Stimulated activated naive B cell treated with anti-CD40 and anti-IgM and Interleukin-4, amounts not matched to agents 10 μg/mL and 1 μg/mL and 100 μg/mL, for 72 hours (primary cell): ENCODE data around the gene JPH2.
"Not testable (repeated sequence)": the region's sequence is repeated elsewhere in the genome, so short reads cannot be mapped to it uniquely, and the experiment has no call there.

ENCODE experiments used
- ATAC-seq, 2 donors: fragments of 150-1000 bp; cut with Tn5 transposase; replicated peaks; 2 replicates each; pipeline ENCODE4 v1.10.0; 2021; ENCODE audit warnings: moderate library complexity in 1 of 2
- DNase-seq: peaks from one replicate; pipeline ENCODE4 v3.0.0; 2021
- H3K27ac Mint-ChIP-seq: one replicate; pipeline ENCODE4 v1.8.0; 2022; ENCODE audit warnings: mild to moderate bottlenecking, mixed read lengths
- H3K27me3 Mint-ChIP-seq, 2 donors: one replicate each; pipeline ENCODE4 v1.8.0; 2022; ENCODE audit warnings: mixed read lengths in 2 of 2
- H3K36me3 Mint-ChIP-seq, 2 donors: one replicate each; pipeline ENCODE4 v1.8.0; 2022; ENCODE audit warnings: mixed read lengths in 2 of 2, mild to moderate bottlenecking in 1 of 2
- H3K4me1 Mint-ChIP-seq, 2 donors: one replicate each; pipeline ENCODE4 v1.8.0; 2022; ENCODE audit warnings: mixed read lengths in 2 of 2, mild to moderate bottlenecking in 1 of 2
- H3K4me3 Mint-ChIP-seq, 2 donors: one replicate each; pipeline ENCODE4 v1.8.0; 2022; ENCODE audit warnings: mild to moderate bottlenecking in 2 of 2, mixed read lengths in 2 of 2, moderate library complexity in 1 of 2
- H3K9me3 Mint-ChIP-seq, 2 donors: one replicate each; pipeline ENCODE4 v1.8.0; 2022; ENCODE audit warnings: mixed read lengths in 2 of 2, mild to moderate bottlenecking in 1 of 2

JPH2 gene

GRCh38 chr20:44187054-44187771 is at the start of gene JPH2:
Gene JPH2 (minus strand): TSS chr20:44187188. CDS start chr20:44186705, 483 bp downstream.
- H3K4me1 Mint-ChIP-seq = peaks cover 18 to 24% of the 10 kb centered on the region in 2 donors
- peak within 1 kb of the TSS; percentile 74 to 78 for H3K4me3 Mint-ChIP-seq
- no peaks in the 10 kb centered on the region for H3K9me3 Mint-ChIP-seq
- DNase-seq = no peak
- no peak within 1 kb of the TSS for H3K27ac Mint-ChIP-seq
- peak; percentile 53 to 56 for ATAC-seq
- peaks cover 0 to 4% of the 10 kb centered on the region in 2 donors for H3K36me3 Mint-ChIP-seq
- H3K27me3 Mint-ChIP-seq = peaks cover 39 to 45% of the 10 kb centered on the region in 2 donors

DNA sequence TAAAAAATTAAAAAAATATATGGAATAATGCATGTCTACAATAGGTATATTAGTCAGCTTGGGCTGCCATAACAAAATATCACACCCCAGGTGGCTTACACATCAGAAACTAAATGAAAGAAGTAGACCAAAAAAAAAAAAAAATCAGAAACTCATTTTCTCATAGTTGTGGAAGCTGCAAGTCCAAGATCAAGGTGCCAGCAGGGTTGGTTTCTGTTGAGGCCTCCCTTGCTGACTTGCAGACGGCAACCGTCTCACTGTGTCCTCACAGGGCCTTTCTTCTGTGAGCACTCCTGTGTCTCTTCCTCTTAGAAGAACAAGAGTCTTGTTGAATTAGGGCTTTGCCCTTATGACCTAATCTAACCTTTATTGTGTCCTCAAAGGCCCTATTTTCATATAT is 48.7 kb upstream of the JPH2 start:
- H3K4me1 Mint-ChIP-seq = no peaks in the 10 kb centered on the region
- no peak for DNase-seq

GRCh38 chr20:44234566-44235317 is 47.8 kb upstream of the JPH2 start:
- Mint-ChIP-seq H3K9me3 (no peaks in the 10 kb centered on the region), H3K4me3 (no peak overlapping the region), H3K36me3 (peaks cover 0 to 3% of the 10 kb centered on the region in 2 donors), H3K27me3 (peaks cover 0 to 7% of the 10 kb centered on the region in 2 donors), H3K4me1 (no peaks in the 10 kb centered on the region), H3K27ac (no peak overlapping the region)
- DNase-seq = no peak
- ATAC-seq = no peak

More for the DNA sequence above, 48.7 kb upstream of the JPH2 start:
- ATAC-seq = no peak
- no peaks in the 10 kb centered on the region for H3K9me3 Mint-ChIP-seq
- no peak overlapping the region for H3K4me3 Mint-ChIP-seq
- peaks cover 0 to 3% of the 10 kb centered on the region in 2 donors for H3K36me3 Mint-ChIP-seq
- peaks cover 7% of the 10 kb centered on the region in 2 donors for H3K27me3 Mint-ChIP-seq
- H3K27ac Mint-ChIP-seq = no peak overlapping the region

- Mint-ChIP-seq H3K4me3 (no peak overlapping the region), H3K4me1 (no peaks in the 10 kb centered on the region), H3K36me3 (peaks cover 0 to 1% of the 10 kb centered on the region in 2 donors), H3K27me3 (peaks cover 0 to under 1% of the 10 kb centered on the region in 2 donors), H3K27ac (no peak overlapping the region), H3K9me3 (no peaks in the 10 kb centered on the region)
- ATAC-seq = no peak
- DNase-seq = no peak
These were observed 46.5 kb upstream of the JPH2 start for GRCh38 chr20:44233436-44234016.

DNA sequence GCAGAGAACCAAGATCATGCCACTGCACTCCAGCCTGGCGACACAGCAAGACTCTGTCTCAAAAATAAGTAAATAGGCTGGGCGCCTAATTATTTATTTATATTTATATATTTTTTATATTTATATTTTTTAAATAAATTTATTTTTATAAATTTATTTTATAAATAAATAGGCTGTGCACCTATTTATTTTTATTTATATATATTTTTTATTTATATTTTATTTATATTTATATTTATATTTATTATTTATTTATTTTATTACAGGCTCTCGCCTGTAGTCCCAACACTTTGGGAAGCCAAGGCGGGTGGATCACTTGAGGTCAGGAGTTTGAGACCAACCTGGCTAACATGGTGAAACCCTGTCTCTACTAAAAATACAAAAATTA is 45.5 kb upstream of the JPH2 start:
- not testable (repeated sequence) for H3K9me3 Mint-ChIP-seq, H3K27ac Mint-ChIP-seq, H3K36me3 Mint-ChIP-seq, H3K4me3 Mint-ChIP-seq, H3K4me1 Mint-ChIP-seq, ATAC-seq, H3K27me3 Mint-ChIP-seq, DNase-seq

GRCh38 chr20:44231713-44232468 is 44.9 kb upstream of the JPH2 start:
- DNase-seq (no peak), ATAC-seq (no peak)
- H3K4me1 Mint-ChIP-seq = no peaks in the 10 kb centered on the region
- no peaks in the 10 kb centered on the region for H3K9me3 Mint-ChIP-seq
- no peak overlapping the region for H3K27ac Mint-ChIP-seq
- H3K4me3 Mint-ChIP-seq = no peak overlapping the region
- no peaks in the 10 kb centered on the region for H3K27me3 Mint-ChIP-seq
- no peaks in the 10 kb centered on the region for H3K36me3 Mint-ChIP-seq

DNA sequence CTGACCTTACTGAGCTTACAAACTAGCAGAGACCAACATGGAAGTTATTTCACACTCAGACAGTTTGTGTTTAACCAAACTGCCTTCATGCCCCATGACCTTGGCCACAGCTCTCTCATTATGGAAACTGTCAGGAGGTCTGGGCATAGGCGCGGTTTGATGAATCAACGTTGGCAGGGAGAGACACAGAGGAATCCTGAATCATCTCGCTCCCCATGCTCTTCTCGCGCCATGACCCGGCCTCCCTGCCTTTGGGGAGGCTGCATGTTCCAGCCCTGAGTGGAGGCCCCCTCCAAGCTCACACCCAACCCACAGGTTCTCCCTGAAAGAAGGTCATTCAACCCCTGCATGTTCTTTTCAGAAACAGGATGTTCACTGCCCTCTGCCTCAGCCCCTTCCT is 44.2 kb upstream of the JPH2 start:
- Mint-ChIP-seq H3K4me1 (no peaks in the 10 kb centered on the region), H3K9me3 (no peaks in the 10 kb centered on the region), H3K27me3 (no peaks in the 10 kb centered on the region), H3K4me3 (no peak overlapping the region), H3K27ac (no peak overlapping the region), H3K36me3 (no peaks in the 10 kb centered on the region)
- DNase-seq = no peak
- ATAC-seq = no peak

- no peaks in the 10 kb centered on the region for H3K27me3 Mint-ChIP-seq
- H3K27ac Mint-ChIP-seq = peak overlapping the region; percentile 10
- ATAC-seq = no peak
- no peaks in the 10 kb centered on the region for H3K4me1 Mint-ChIP-seq
- H3K36me3 Mint-ChIP-seq = no peaks in the 10 kb centered on the region
- no peaks in the 10 kb centered on the region for H3K9me3 Mint-ChIP-seq
- H3K4me3 Mint-ChIP-seq = no peak overlapping the region
- DNase-seq = no peak
These were observed 41.7 kb upstream of the JPH2 start for GRCh38 chr20:44228465-44229258.

- Mint-ChIP-seq H3K27me3 (no peaks in the 10 kb centered on the region), H3K4me1 (peaks cover 1 to 3% of the 10 kb centered on the region in 2 donors), H3K9me3 (no peaks in the 10 kb centered on the region), H3K36me3 (peaks cover 4 to 5% of the 10 kb centered on the region in 2 donors), H3K27ac (no peak overlapping the region), H3K4me3 (no peak overlapping the region)
- ATAC-seq (no peak), DNase-seq (no peak)
These were observed 37.6 kb upstream of the JPH2 start for GRCh38 chr20:44224637-44225036.

DNA sequence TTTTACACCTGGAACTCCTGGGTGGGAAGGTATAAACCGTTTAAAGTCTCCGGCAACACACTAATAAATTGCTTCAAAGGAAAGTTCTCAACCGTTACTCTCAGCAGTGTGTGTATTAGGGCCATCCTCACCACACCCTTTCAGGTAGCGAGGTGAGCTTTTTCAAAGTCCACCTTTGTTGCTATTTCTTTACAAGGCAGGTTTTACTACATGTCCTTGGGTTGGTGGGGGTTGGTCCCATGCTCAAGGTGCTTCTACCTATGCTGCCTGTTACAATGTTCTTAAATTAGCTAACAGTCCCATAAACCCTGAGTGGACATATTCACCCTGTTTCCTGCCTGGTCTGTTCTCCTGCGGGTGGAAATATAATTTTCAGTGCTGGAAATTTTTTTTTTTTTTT is 36.7 kb upstream of the JPH2 start:
- no peak for DNase-seq
- no peaks in the 10 kb centered on the region for H3K27me3 Mint-ChIP-seq
- peaks cover 4 to 5% of the 10 kb centered on the region in 2 donors for H3K36me3 Mint-ChIP-seq
- no peaks in the 10 kb centered on the region for H3K9me3 Mint-ChIP-seq
- no peak overlapping the region for H3K4me3 Mint-ChIP-seq
- H3K27ac Mint-ChIP-seq = no peak overlapping the region
- H3K4me1 Mint-ChIP-seq = peaks cover 6 to 12% of the 10 kb centered on the region in 2 donors
- ATAC-seq = no peak

- Mint-ChIP-seq H3K36me3 (peaks cover 4 to 5% of the 10 kb centered on the region in 2 donors), H3K27me3 (no peaks in the 10 kb centered on the region), H3K9me3 (no peaks in the 10 kb centered on the region), H3K27ac (no peak overlapping the region), H3K4me3 (no peak overlapping the region), H3K4me1 (peaks cover 9 to 20% of the 10 kb centered on the region in 2 donors)
- DNase-seq (no peak), ATAC-seq (no peak)
These were observed 35.8 kb upstream of the JPH2 start for GRCh38 chr20:44222633-44223368.

GRCh38 chr20:44222027-44222426 is 35.0 kb upstream of the JPH2 start:
- no peak overlapping the region for H3K4me3 Mint-ChIP-seq
- H3K36me3 Mint-ChIP-seq = peaks cover 4 to 5% of the 10 kb centered on the region in 2 donors
- ATAC-seq (no peak), DNase-seq (no peak)
- no peaks in the 10 kb centered on the region for H3K27me3 Mint-ChIP-seq
- H3K4me1 Mint-ChIP-seq = peaks cover 13 to 28% of the 10 kb centered on the region in 2 donors
- H3K27ac Mint-ChIP-seq = no peak overlapping the region
- no peaks in the 10 kb centered on the region for H3K9me3 Mint-ChIP-seq

DNA sequence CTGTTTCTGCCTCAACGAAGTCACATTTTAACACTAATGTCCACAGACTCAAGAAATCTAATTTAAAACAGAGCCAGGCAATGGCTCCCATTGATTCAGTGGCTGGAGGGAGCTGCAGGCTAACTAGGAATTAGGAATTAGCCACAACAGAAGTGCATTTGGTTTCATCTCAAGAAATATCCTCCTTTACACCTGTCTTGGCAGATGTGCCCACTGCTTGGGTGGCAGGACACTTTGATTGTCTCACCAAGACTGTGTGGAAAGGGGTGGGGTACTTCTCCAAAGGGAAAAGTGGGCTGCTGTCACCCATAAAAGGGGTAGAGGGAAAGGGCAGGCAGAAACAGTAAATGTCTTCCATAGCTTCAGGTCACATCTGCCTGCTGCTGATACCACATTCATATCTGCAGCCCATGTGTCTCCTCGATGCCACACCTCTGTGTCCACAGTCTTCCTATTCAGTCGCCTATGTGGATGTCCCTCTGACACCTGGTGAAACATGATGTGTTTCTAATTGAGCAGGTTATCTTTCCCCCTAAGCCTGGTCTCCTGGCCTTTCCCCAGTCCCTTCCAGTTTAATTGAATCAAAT is 34.5 kb upstream of the JPH2 start:
- no peak overlapping the region for H3K27ac Mint-ChIP-seq
- no peaks in the 10 kb centered on the region for H3K27me3 Mint-ChIP-seq
- no peak overlapping the region for H3K4me3 Mint-ChIP-seq
- DNase-seq (no peak), ATAC-seq (no peak)
- peaks cover 4 to 5% of the 10 kb centered on the region in 2 donors for H3K36me3 Mint-ChIP-seq
- H3K9me3 Mint-ChIP-seq = no peaks in the 10 kb centered on the region
- H3K4me1 Mint-ChIP-seq = peaks cover 13 to 28% of the 10 kb centered on the region in 2 donors
